CD14-positive monocyte (primary cell): ENCODE measurements around the gene P2RX5. TPM values are rescaled to one million over a fixed set of nuclear protein-coding genes. Genes with fewer than 3 reads are reported as not detected.
A peak's percentile ranks its signal among the peaks of the same experiment; 100 is the strongest.

Source experiments
- DNase-seq, 3 donors: peaks; one replicate each; pipeline ENCODE4 v3.0.0-alpha.2; 2011 to 2022
- H2AFZ ChIP-seq: 2 replicates; pipeline ENCODE4 v1.6.0; 2012; ENCODE audit warnings: mild to moderate bottlenecking, low read depth, low read length, inconsistent platforms; ENCODE audit not compliant: insufficient read depth, poor library complexity, severe bottlenecking
- H3K27ac ChIP-seq, 2 donors: 1 replicate in 1 of 2; 2 replicates in 1 of 2; pipeline ENCODE4 v1.5.1; 2012 to 2013; ENCODE audit warnings: low read length in 2 of 2, control low read depth in 1 of 2, inconsistent platforms in 1 of 2, low read depth in 1 of 2, mild to moderate bottlenecking in 1 of 2
- H3K27me3 ChIP-seq, 2 donors: one replicate each; pipeline versions ENCODE4 v1.6.0 to v1.6.1; 2011 to 2013; ENCODE audit warnings: low read length in 2 of 2; ENCODE audit not compliant: control insufficient read depth in 2 of 2, insufficient read depth in 2 of 2
- H3K36me3 ChIP-seq, 2 donors: replicated peaks in 1 of 2; 1 replicate in 1 of 2; 2 replicates in 1 of 2; pipeline versions ENCODE4 v1.5.1 to v1.6.1; 2012 to 2013; ENCODE audit warnings: low read length in 2 of 2, control low read depth in 1 of 2, inconsistent platforms in 1 of 2, mild to moderate bottlenecking in 1 of 2; ENCODE audit not compliant: insufficient read depth in 2 of 2, control insufficient read depth in 1 of 2
- H3K4me1 ChIP-seq, 2 donors: 1 replicate in 1 of 2; 2 replicates in 1 of 2; pipeline versions ENCODE4 v1.5.1 to v1.6.1; 2012 to 2013; ENCODE audit warnings: low read length in 2 of 2, control low read depth in 1 of 2, inconsistent platforms in 1 of 2, mild to moderate bottlenecking in 1 of 2, moderate library complexity in 1 of 2; ENCODE audit not compliant: insufficient read depth in 2 of 2, control insufficient read depth in 1 of 2
- H3K4me2 ChIP-seq: replicated peaks from 2 replicates; pipeline ENCODE3; 2012; ENCODE audit warnings: low read length, moderate library complexity, mild to moderate bottlenecking; ENCODE audit not compliant: poor library complexity, severe bottlenecking; ENCODE audit errors: extremely low read depth
- H3K4me3 ChIP-seq, 3 experiments: fragments of 200-600 bp in 1 of 3; sonication (generic) in 1 of 3; replicated peaks in 1 of 3; 1 replicate in 2 of 3; 2 replicates in 1 of 3; pipeline ENCODE4 v1.5.1; 2011 to 2013; ENCODE audit warnings: low read length in 3 of 3, mild to moderate bottlenecking in 3 of 3, control low read depth in 2 of 3, low read depth in 2 of 3, inconsistent platforms in 1 of 3, moderate library complexity in 1 of 3
- H3K79me2 ChIP-seq: 2 replicates; pipeline ENCODE4 v1.6.0; 2012; ENCODE audit warnings: mild to moderate bottlenecking, control low read depth, inconsistent platforms, low read length, moderate library complexity; ENCODE audit not compliant: insufficient read depth
- H3K9ac ChIP-seq: 2 replicates; pipeline ENCODE4 v1.6.0; 2017; ENCODE audit warnings: low read length, mild to moderate bottlenecking; ENCODE audit not compliant: insufficient read depth, poor library complexity, severe bottlenecking
- H3K9me3 ChIP-seq, 2 donors: replicated peaks in 1 of 2; 1 replicate in 1 of 2; 2 replicates in 1 of 2; pipeline versions ENCODE4 v1.5.1 to v1.6.1; 2012 to 2013; ENCODE audit warnings: low read length in 2 of 2, control low read depth in 1 of 2; ENCODE audit not compliant: control insufficient read depth in 1 of 2, insufficient read depth in 1 of 2
- H4K20me1 ChIP-seq: 2 replicates; pipeline ENCODE4 v1.6.0; 2012; ENCODE audit warnings: mild to moderate bottlenecking, low read length, control low read depth, moderate library complexity; ENCODE audit not compliant: insufficient read depth
- H3K27ac Mint-ChIP-seq, 7 donors: one replicate each; pipeline ENCODE4 v1.8.0; 2020; ENCODE audit warnings: mild to moderate bottlenecking in 7 of 7, mixed read lengths in 7 of 7, moderate library complexity in 6 of 7, inconsistent platforms in 2 of 7
- H3K27me3 Mint-ChIP-seq, 3 donors: one replicate each; pipeline ENCODE4 v1.8.0; 2021 to 2022; ENCODE audit warnings: low read depth in 3 of 3, mild to moderate bottlenecking in 3 of 3, mixed read lengths in 3 of 3, moderate library complexity in 3 of 3, inconsistent platforms in 1 of 3
- H3K36me3 Mint-ChIP-seq, 2 donors: one replicate each; pipeline ENCODE4 v1.8.0; 2020; ENCODE audit warnings: mixed read lengths in 2 of 2, inconsistent platforms in 1 of 2, mild to moderate bottlenecking in 1 of 2
- H3K4me1 Mint-ChIP-seq: one replicate; pipeline ENCODE4 v1.8.0; 2020; ENCODE audit warnings: mild to moderate bottlenecking, mixed read lengths
- H3K4me3 Mint-ChIP-seq, 2 donors: one replicate each; pipeline ENCODE4 v1.8.0; 2020; ENCODE audit warnings: mild to moderate bottlenecking in 2 of 2, mixed read lengths in 2 of 2, moderate library complexity in 1 of 2
- H3K9me3 Mint-ChIP-seq, 7 donors: one replicate each; pipeline ENCODE4 v1.8.0; 2020 to 2022; ENCODE audit warnings: mixed read lengths in 7 of 7, mild to moderate bottlenecking in 6 of 7, moderate library complexity in 6 of 7, inconsistent platforms in 2 of 7
- CTCF ChIP-seq: fragments of 200-600 bp; IDR thresholded peaks from one replicate; pipeline ENCODE4 v1.8.0; 2022; ENCODE audit warnings: antibody characterized with exemption, mild to moderate bottlenecking
- WGBS: methylation state at CpG from one replicate; pipeline ENCODE4 v1.1.5; 2013; ENCODE audit warnings: missing lambda C conversion rate; ENCODE audit not compliant: insufficient coverage; 5-methylcytosine and 5-hydroxymethylcytosine counted together
- intact Hi-C, 2 donors: fragments of 100-400 bp; cut with micrococcal nuclease; formaldehyde crosslinking; loops; one replicate each; pipeline versions ENCODE4 v1.15.0 to v1.15.1; 2023
- polyA plus RNA-seq, 3 donors: library from polyadenylated mRNA; depleted of rRNA in 1 of 3; unstranded in 2 of 3; stranded (reverse) in 1 of 3; fragments of 300-500 nt in 2 of 3; fragments of >200 nt in 1 of 3; fragmentation: Illumina TruSeq in 2 of 3; gene quantifications; 1 replicate in 2 of 3; 2 replicates in 1 of 3; pipeline ENCODE4 v1.2.3, GENCODE V29; 2012 to 2021

Gene P2RX5
- polyA plus RNA-seq, 3 donors, result 0.64 to 8.8 (median 3.4) TPM

GRCh38 chr17:3727041-3727440, 31.1 kb upstream of the P2RX5 start:
- no peak overlapping the region for H3K27ac Mint-ChIP-seq
- Histone ChIP-seq H3K4me2 (no peak overlapping the region), H3K27me3 (no peaks in the 10 kb centered on the region), H3K4me1 (peaks cover 20 to 27% of the 10 kb centered on the region in 2 donors), H3K4me3 (no peak overlapping the region), H3K79me2 (peaks cover 60% of the 10 kb centered on the region), H3K9me3 (no peaks in the 10 kb centered on the region), H2AFZ (no peak overlapping the region), H3K27ac (no peak overlapping the region), H3K36me3 (peaks cover 0 to 10% of the 10 kb centered on the region in 2 donors), H3K9ac (no peak overlapping the region), H4K20me1 (no peaks in the 10 kb centered on the region)
- H3K9me3 Mint-ChIP-seq, result no peaks in the 10 kb centered on the region
- 100% methylated on average over 1 of the region's 2 CpGs for WGBS
- no peak for DNase-seq
- H3K4me1 Mint-ChIP-seq, result peaks cover 32% of the 10 kb centered on the region
- H3K4me3 Mint-ChIP-seq, result no peak overlapping the region
- intact Hi-C loops, result no loop called here
- peaks cover 0 to 1% (median 0%) of the 10 kb centered on the region in 3 donors for H3K27me3 Mint-ChIP-seq
- TF ChIP-seq CTCF, result no peak
- peaks cover 6 to 32% of the 10 kb centered on the region in 2 donors for H3K36me3 Mint-ChIP-seq

GRCh38 chr17:3724378-3725077, 28.6 kb upstream of the P2RX5 start:
- intact Hi-C loops, result loop anchor here (5.0 kb wide), 1 partner anchor 42 kb away; no protein-coding TSS in a partner anchor
- DNase-seq, result no peak
- Mint-ChIP-seq H3K4me3 (peak overlapping the region; percentile 90 to 97), H3K27ac (peak overlapping the region in 2 of 7 donors; percentile 52 to 89), H3K4me1 (peaks cover 53% of the 10 kb centered on the region), H3K36me3 (peaks cover 8 to 46% of the 10 kb centered on the region in 2 donors), H3K9me3 (no peaks in the 10 kb centered on the region), H3K27me3 (no peaks in the 10 kb centered on the region)
- no peaks in the 10 kb centered on the region for H3K9me3 ChIP-seq
- H3K9ac ChIP-seq, result peak overlapping the region; percentile 82
- peaks cover 0 to 8% of the 10 kb centered on the region in 2 donors for H3K36me3 ChIP-seq
- H3K4me1 ChIP-seq, result peaks cover 41 to 51% of the 10 kb centered on the region in 2 donors
- H3K27ac ChIP-seq, result no peak overlapping the region
- H3K4me3 ChIP-seq, result peak overlapping the region; percentile 88 to 94 (median 93)
- H2AFZ ChIP-seq, result peak overlapping the region; percentile 100
- peaks cover 72% of the 10 kb centered on the region for H3K79me2 ChIP-seq
- no peaks in the 10 kb centered on the region for H3K27me3 ChIP-seq
- no peak for TF ChIP-seq CTCF
- no peaks in the 10 kb centered on the region for H4K20me1 ChIP-seq
- peak overlapping the region; percentile 96 for H3K4me2 ChIP-seq
- 22% methylated on average over 24 of the region's 27 CpGs for WGBS
